ENCODE data around the gene PPP1R15B. TPM values are rescaled to one million over a fixed set of nuclear protein-coding genes. Genes with fewer than 3 reads are reported as not detected.

Gene PPP1R15B
- total RNA-seq, 2 experiments from 2014 or later, result 63.8 to 64.6 TPM

DNA sequence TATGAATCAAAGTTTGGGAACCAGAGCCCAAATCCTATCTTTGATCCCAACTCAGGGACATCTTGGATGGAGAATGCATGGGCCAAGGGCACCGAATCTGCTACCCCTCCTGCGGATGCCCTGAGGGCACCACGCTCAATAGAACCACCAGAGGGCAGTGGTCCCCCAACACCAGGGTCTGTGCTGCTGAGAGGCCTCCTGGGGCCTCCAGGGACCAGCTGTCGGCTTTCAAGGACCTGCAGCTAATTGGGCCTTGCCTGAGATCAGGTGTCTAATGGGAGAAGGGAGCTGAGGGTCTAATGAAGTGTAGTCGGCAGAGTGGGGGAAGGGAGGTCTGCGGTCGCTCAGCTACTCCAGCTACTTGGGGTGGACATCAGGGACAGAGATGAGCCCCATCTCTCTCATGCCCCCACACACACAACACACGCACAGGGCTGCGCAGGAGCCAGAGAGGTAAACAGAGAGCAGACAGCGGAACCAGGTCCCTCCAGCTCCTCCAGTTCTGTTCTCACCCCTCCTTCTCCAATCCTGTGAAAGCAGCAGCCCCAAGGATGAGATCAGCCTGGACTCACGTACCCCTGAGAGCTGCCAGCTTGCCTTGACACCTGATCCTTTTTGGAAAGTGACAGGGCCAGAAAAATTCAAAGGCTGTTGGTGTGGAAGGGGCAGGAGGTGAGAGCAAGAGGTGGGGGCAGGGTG is 34.9 kb upstream of the PPP1R15B start:
- DNase-seq (peak; percentile 87), ATAC-seq (peak; percentile 91)
- intact Hi-C loops (cut with micrococcal nuclease), result loop anchor here (1.0 kb wide), 1 partner anchor 57 kb away; no protein-coding TSS in a partner anchor
- no peaks in the 10 kb centered on the region for H3K9me3 Mint-ChIP-seq
- ChIA-PET POLR2A (interaction anchor here (0.5 to 2.2 kb wide), 8 partner anchors 20 to 940 kb away, joined by 3 to 11 read pairs (median 4); partner anchors contain the start of gene PIK3C2B), CTCF (interaction anchor here (0.6 to 26.9 kb wide), 28 partner anchors 10 to 361 kb away, joined by 3 to 1122 read pairs (median 5); partner anchors contain the start of genes MDM4 and PIK3C2B)
- peak overlapping the region; percentile 69 for H3K27ac Mint-ChIP-seq
- H3K4me3 Mint-ChIP-seq, result no peak overlapping the region
- TF ChIP-seq CTCF (IDR thresholded peaks at IDR 0.05), result peak; percentile 66
- H3K36me3 Mint-ChIP-seq (ENCODE audit: low read depth), result peaks cover 32% of the 10 kb centered on the region
- H3K4me1 Mint-ChIP-seq (ENCODE audit: low read depth), result peaks cover 16% of the 10 kb centered on the region
- no peaks in the 10 kb centered on the region for H3K27me3 Mint-ChIP-seq

DNA sequence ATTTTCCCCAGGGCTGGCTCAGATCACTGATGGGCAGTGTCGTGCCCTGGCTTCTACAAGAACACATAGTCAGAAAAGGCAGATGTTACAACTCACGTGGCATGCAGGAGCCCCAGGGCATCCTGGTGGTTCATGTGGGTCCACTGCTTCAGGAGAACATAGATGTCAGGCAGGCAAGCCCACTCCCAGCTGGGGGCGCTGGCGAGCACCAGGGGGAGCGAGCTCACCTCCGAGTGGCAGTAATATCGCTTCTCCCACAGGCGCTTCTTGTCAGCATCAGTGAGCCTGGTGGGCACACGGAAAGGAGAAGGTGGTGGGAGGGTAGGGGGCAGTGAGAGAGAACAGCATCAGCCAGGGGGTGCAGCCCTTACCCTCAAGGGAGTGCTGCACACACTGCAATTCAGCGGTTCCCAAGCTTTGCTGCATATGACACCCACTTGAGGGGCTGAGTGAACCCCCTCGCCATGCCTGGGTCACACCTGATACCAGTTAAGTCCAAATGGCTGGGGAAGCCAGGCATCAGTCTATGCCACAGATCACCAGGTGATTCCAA is 34.3 kb upstream of the PPP1R15B start:
- DNase-seq (peak; percentile 80), ATAC-seq (peak; percentile 43)
- Mint-ChIP-seq H3K27ac (no peak overlapping the region), H3K4me3 (no peak overlapping the region), H3K36me3 (ENCODE audit: low read depth) (peaks cover 32% of the 10 kb centered on the region), H3K4me1 (ENCODE audit: low read depth) (peaks cover 16% of the 10 kb centered on the region), H3K27me3 (no peaks in the 10 kb centered on the region), H3K9me3 (no peaks in the 10 kb centered on the region)
- POLR2A ChIA-PET, result interaction anchor here (1.2 to 2.2 kb wide), 6 partner anchors 20 to 62 kb away, joined by 3 to 11 read pairs (median 4); partner anchors contain the start of gene PIK3C2B
- TF ChIP-seq CTCF (IDR thresholded peaks at IDR 0.05), result no peak
- intact Hi-C loops (cut with micrococcal nuclease), result loop anchor here (1.0 kb wide), 1 partner anchor 57 kb away; no protein-coding TSS in a partner anchor
- CTCF ChIA-PET, result interaction anchor here (0.6 to 26.9 kb wide), 25 partner anchors 10 to 361 kb away, joined by 3 to 1122 read pairs (median 5); partner anchors contain the start of genes MDM4 and PIK3C2B

GRCh38 chr1:204443871-204444581 is 32.4 kb upstream of the PPP1R15B start:
- no peak overlapping the region for H3K4me3 Mint-ChIP-seq
- peak; percentile 49 for ATAC-seq
- intact Hi-C loops (cut with micrococcal nuclease), result no loop called here
- no peak for DNase-seq
- H3K27me3 Mint-ChIP-seq, result no peaks in the 10 kb centered on the region
- no peak for TF ChIP-seq CTCF (IDR thresholded peaks at IDR 0.05)
- CTCF ChIA-PET, result interaction anchor here (0.9 to 26.9 kb wide), 6 partner anchors 9 to 363 kb away, joined by 3 to 1122 read pairs (median 7); partner anchors contain the start of gene PIK3C2B
- H3K36me3 Mint-ChIP-seq (ENCODE audit: low read depth), result peaks cover 32% of the 10 kb centered on the region
- peak overlapping the region; percentile 60 for H3K27ac Mint-ChIP-seq
- no peaks in the 10 kb centered on the region for H3K9me3 Mint-ChIP-seq
- POLR2A ChIA-PET, result interaction anchor here (0.9 to 2.4 kb wide), 5 partner anchors 9 to 62 kb away, joined by 3 to 7 read pairs (median 4); no protein-coding TSS in a partner anchor
- peaks cover 13% of the 10 kb centered on the region for H3K4me1 Mint-ChIP-seq (ENCODE audit: low read depth)

DNA sequence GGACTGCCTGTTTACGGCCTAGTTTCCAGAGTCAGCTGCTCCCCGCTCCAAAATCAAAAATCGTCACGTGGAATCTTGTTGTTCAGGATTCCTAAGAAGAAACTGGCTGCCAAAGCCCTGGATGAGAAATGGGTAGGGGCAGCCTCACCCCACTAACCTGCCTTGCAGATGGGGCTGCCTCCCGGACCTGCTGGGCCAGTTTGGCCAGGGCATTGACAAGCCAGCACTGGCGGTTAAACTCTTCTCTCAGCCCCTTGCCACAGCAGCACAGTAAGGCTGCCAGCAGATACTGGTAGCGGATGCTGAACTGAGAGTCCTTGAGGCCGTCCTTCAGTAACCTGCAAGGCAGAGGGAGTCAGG is 31.6 kb upstream of the PPP1R15B start:
- Mint-ChIP-seq H3K36me3 (ENCODE audit: low read depth) (peaks cover 32% of the 10 kb centered on the region), H3K27ac (no peak overlapping the region), H3K4me3 (no peak overlapping the region), H3K9me3 (no peaks in the 10 kb centered on the region), H3K4me1 (ENCODE audit: low read depth) (peaks cover 15% of the 10 kb centered on the region), H3K27me3 (no peaks in the 10 kb centered on the region)
- intact Hi-C loops (cut with micrococcal nuclease), result no loop called here
- ChIA-PET POLR2A (interaction anchor here (1.0 to 2.4 kb wide), 6 partner anchors 12 to 62 kb away, joined by 3 to 7 read pairs (median 4); partner anchors contain the start of gene PIK3C2B), CTCF (interaction anchor here (0.9 to 26.9 kb wide), 7 partner anchors 9 to 364 kb away, joined by 3 to 1122 read pairs (median 6); partner anchors contain the start of gene PIK3C2B)
- no peak for DNase-seq
- no peak for TF ChIP-seq CTCF (IDR thresholded peaks at IDR 0.05)
- no peak for ATAC-seq
